ENCODE data around the gene NFRKB.

NFRKB gene

DNA sequence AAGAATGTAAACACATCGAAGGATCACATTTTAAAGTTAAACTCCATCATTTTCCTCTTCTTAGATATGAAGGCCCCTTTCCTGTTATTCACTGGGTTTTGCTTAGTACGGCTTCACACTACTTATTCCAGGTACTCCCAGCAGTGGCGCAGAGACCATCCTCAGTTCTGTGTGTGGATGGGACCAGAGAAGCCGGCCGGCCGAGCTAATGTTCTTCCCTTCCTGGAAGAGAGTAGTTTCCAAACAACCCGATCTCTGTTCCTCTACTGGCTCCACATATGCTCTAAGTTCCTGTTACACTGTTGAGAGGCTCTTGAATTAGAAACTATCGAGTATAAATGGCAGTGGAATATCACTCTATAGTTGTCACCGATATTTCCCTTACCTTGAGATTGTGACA lies 684 bp upstream of the NFRKB start:
- H3K36me3 ChIP-seq (ENCODE audit: insufficient read depth, low read length) = peaks cover 27% of the 10 kb centered on the region
- H3K27me3 ChIP-seq (ENCODE audit: insufficient read depth, low read length, poor library complexity) = no peaks in the 10 kb centered on the region
- peak overlapping the region; percentile 62 for H3K27ac ChIP-seq (ENCODE audit: low read length)
- TF ChIP-seq EZH2 (IDR thresholded peaks at IDR 0.05; ENCODE audit: borderline replicate concordance, low read depth, low read length, severe bottlenecking) = no peak
- TF ChIP-seq, protein P1, sequence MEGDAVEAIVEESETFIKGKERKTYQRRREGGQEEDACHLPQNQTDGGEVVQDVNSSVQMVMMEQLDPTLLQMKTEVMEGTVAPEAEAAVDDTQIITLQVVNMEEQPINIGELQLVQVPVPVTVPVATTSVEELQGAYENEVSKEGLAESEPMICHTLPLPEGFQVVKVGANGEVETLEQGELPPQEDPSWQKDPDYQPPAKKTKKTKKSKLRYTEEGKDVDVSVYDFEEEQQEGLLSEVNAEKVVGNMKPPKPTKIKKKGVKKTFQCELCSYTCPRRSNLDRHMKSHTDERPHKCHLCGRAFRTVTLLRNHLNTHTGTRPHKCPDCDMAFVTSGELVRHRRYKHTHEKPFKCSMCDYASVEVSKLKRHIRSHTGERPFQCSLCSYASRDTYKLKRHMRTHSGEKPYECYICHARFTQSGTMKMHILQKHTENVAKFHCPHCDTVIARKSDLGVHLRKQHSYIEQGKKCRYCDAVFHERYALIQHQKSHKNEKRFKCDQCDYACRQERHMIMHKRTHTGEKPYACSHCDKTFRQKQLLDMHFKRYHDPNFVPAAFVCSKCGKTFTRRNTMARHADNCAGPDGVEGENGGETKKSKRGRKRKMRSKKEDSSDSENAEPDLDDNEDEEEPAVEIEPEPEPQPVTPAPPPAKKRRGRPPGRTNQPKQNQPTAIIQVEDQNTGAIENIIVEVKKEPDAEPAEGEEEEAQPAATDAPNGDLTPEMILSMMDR (IDR thresholded peaks at IDR 0.05; ENCODE audit: borderline replicate concordance, extremely low read depth, low read length, poor library complexity, severe bottlenecking) = no peak
- no peak for DNase-seq
- peak overlapping the region; percentile 66 for H3K4me2 ChIP-seq (ENCODE audit: insufficient read depth, low read length)
- peak overlapping the region; percentile 83 for H3K9ac ChIP-seq (ENCODE audit: low read depth, low read length)
- H4K20me1 ChIP-seq (ENCODE audit: insufficient read depth, low read length) = peaks cover 18% of the 10 kb centered on the region; the same call in 1 of the 2 replicates
- H3K4me3 ChIP-seq (ENCODE audit: low read depth in 1 of 2, low read length in 2 of 2) = peak overlapping the region; percentile 74 to 94; a peak in 3 of 4 replicates
- peaks cover 41% of the 10 kb centered on the region for H3K79me2 ChIP-seq (ENCODE audit: insufficient read depth, low read length)
- ATAC-seq (ENCODE audit: insufficient read depth, low read depth) = no peak
- peaks cover 37% of the 10 kb centered on the region for H3K4me1 ChIP-seq (ENCODE audit: insufficient read depth, low read length)
- H3K9me3 ChIP-seq (ENCODE audit: insufficient read depth, low read length, severe bottlenecking) = no peaks in the 10 kb centered on the region
- H2AFZ ChIP-seq (ENCODE audit: low read depth, low read length) = peak overlapping the region; percentile 87

DNA sequence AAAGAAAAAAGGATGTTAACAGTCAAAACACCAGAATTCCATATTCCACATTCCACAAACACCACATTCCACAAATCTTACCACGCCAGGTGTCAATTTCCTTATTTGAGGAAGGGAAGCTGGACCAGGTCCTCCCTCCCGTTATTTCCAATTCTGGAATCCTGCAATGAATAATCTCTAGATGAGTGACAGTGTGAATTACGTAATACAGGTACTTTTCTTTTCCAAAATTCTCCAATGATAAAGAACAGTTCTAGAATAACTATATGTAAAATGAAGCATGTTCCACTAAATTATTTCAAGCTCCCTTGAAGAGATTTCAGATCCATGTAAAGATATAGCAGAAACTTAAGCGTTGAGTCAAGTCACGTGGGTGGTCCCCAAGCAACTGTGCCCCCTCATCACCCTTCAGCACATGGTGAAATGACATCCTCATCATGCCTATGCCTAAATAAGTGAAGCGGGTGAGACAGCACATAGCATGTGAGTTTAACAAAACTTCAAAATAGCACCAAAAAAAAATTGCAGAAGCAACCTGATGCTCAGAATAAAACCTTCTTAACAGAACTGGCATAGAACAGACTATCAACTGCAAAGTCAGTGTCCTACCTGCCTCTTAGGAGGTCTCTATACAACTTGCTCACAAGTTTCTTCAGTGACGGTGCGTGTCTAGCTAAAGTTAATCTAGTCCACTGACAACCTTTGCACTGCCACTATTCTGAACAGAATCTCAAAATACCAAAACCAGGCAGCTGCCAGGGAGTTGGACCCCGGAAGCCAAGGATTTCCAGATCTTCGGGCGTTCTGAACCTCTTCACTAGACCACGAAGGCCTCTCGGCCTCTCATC lies 876 bp downstream of the NFRKB start:
- Histone ChIP-seq H3K27me3 (ENCODE audit: insufficient read depth, low read length, poor library complexity) (no peaks in the 10 kb centered on the region), H3K79me2 (ENCODE audit: insufficient read depth, low read length) (peaks cover 44% of the 10 kb centered on the region), H3K4me2 (ENCODE audit: insufficient read depth, low read length) (peak overlapping the region; percentile 83), H4K20me1 (ENCODE audit: insufficient read depth, low read length) (peaks cover 18% of the 10 kb centered on the region; the same call in 1 of the 2 replicates), H3K36me3 (ENCODE audit: insufficient read depth, low read length) (peaks cover 43% of the 10 kb centered on the region), H3K9ac (ENCODE audit: low read depth, low read length) (peak overlapping the region; percentile 83), H3K4me1 (ENCODE audit: insufficient read depth, low read length) (peaks cover 42% of the 10 kb centered on the region), H3K4me3 (ENCODE audit: low read depth in 1 of 2, low read length in 2 of 2) (peak overlapping the region; percentile 74 to 94), H3K27ac (ENCODE audit: low read length) (peak overlapping the region; percentile 82), H2AFZ (ENCODE audit: low read depth, low read length) (peak overlapping the region; percentile 75), H3K9me3 (ENCODE audit: insufficient read depth, low read length, severe bottlenecking) (no peaks in the 10 kb centered on the region)
- TF ChIP-seq, protein P1 (IDR thresholded peaks at IDR 0.05; ENCODE audit: borderline replicate concordance, extremely low read depth, low read length, poor library complexity, severe bottlenecking) = no peak
- no peak for TF ChIP-seq EZH2 (IDR thresholded peaks at IDR 0.05; ENCODE audit: borderline replicate concordance, low read depth, low read length, severe bottlenecking)
- ATAC-seq (ENCODE audit: insufficient read depth, low read depth) (peak; percentile 17), DNase-seq (peak; percentile 17)

DNA sequence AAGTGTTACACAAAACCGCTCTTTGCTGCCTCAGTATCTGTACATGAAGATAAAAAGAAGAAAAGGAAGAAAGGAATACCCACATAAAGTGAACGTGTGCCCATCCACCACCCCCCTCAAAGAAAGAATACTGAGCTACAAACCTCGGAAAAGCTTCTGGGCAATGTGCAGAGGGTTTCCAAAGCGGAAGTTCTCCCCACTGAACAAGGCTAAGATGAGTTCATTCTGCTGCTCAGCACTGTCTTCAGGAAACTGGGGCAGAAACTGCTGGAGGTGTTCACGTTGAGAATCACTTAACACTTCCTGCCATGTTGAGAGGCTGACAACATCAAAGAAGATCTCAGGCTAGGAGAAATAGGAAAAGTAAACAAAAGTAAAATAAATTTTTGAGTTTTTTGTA lies 6.9 kb downstream of the NFRKB start:
- ATAC-seq (ENCODE audit: insufficient read depth, low read depth) (peak; percentile 98), DNase-seq (peak; percentile 75)
- peaks cover 8% of the 10 kb centered on the region; the same call in 1 of the 2 replicates for H4K20me1 ChIP-seq (ENCODE audit: insufficient read depth, low read length)
- H3K27ac ChIP-seq (ENCODE audit: low read length) = 0 out of 2 replicates have a peak overlapping the region, but pooled peaks have one; percentile 22
- no peak overlapping the region for H2AFZ ChIP-seq (ENCODE audit: low read depth, low read length)
- H3K4me3 ChIP-seq (ENCODE audit: low read depth in 1 of 2, low read length in 2 of 2) = no peak overlapping the region
- no peaks in the 10 kb centered on the region for H3K27me3 ChIP-seq (ENCODE audit: insufficient read depth, low read length, poor library complexity)
- H3K79me2 ChIP-seq (ENCODE audit: insufficient read depth, low read length) = peaks cover 25% of the 10 kb centered on the region
- H3K9ac ChIP-seq (ENCODE audit: low read depth, low read length) = no peak overlapping the region
- H3K4me1 ChIP-seq (ENCODE audit: insufficient read depth, low read length) = peaks cover 43% of the 10 kb centered on the region
- peaks cover 95% of the 10 kb centered on the region for H3K36me3 ChIP-seq (ENCODE audit: insufficient read depth, low read length)
- H3K4me2 ChIP-seq (ENCODE audit: insufficient read depth, low read length) = peak overlapping the region; percentile 34; the same call in 1 of the 2 replicates
- no peaks in the 10 kb centered on the region for H3K9me3 ChIP-seq (ENCODE audit: insufficient read depth, low read length, severe bottlenecking)
- TF ChIP-seq, protein P1 (IDR thresholded peaks at IDR 0.05; ENCODE audit: borderline replicate concordance, extremely low read depth, low read length, poor library complexity, severe bottlenecking) = no peak
- no peak for TF ChIP-seq EZH2 (IDR thresholded peaks at IDR 0.05; ENCODE audit: borderline replicate concordance, low read depth, low read length, severe bottlenecking)

Data from DND-41 (cell line).